GM03348 (cell line): Measurements from ENCODE around the gene ALDOC.

Experiments used
- DNase-seq: peaks from one replicate; pipeline ENCODE4 v3.0.0; 2012; ENCODE audit warnings: low spot score

The ALDOC gene

DNA sequence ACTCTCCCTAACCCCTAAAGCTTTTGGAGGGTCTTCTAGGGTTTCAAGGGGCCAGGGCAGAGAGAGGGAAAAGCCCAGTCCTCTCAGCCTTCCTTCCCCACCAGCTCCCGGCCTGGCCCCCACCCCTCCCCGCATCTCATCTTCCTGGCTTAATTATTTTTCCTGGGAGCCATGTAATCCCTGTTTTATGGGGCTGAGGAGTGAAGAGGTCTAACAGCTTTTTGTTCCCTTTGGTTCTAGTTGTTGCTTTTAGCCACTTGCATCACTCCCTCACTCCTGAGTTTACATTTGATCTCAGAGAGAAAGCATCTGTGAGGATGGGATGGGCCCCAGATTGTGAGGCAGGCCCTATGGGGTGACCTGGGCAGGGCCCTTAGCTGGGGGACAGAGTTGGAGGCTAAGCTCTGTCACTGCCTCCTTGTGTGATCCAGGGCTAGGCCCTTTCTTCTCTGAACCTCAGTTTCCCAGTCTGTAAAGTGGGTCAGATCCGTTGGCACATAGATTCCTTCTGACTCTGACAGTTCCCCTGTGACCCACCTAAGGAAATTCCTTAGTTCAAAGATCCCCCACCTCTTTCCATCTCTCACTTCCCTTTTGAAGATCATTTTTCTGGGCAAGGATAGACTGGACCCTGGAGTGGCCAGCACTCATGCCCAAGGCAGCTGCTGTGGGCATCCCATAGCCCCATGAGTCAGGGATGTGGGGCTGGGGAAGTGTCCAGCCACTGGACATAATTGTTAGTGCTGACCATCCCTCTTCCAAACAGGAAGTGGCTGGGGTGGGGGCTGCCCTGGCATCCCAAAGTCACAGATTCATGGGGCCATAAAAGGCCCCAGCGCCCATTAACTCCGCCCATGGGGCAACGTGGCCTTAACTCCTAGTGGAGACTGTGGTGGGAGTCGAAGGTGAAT lies 44.4 kb downstream of the ALDOC start:
- DNase-seq: no peak

- DNase-seq: no peak
Observed at GRCh38 chr17:28530926-28531325, 45.8 kb downstream of the ALDOC start.

DNA sequence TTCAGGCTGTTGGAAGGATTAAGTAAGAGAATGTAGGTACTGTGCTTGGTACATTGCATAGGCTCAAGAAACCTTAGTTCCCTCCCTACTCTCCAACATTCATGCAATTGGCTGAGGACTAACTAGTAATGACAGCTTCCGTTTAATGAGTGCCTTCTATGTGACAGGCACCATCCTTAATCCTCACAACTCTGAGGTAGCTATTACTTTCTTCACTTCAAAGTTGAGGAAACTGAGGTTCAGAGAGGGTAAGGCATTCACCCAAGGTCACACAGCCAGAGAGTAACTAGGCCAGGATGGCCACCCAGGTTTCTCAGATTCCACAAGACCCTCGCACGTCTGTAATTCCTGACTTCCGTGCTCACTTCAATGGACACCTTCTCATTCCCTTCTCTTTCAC lies 46.4 kb downstream of the ALDOC start:
- DNase-seq: no peak

DNA sequence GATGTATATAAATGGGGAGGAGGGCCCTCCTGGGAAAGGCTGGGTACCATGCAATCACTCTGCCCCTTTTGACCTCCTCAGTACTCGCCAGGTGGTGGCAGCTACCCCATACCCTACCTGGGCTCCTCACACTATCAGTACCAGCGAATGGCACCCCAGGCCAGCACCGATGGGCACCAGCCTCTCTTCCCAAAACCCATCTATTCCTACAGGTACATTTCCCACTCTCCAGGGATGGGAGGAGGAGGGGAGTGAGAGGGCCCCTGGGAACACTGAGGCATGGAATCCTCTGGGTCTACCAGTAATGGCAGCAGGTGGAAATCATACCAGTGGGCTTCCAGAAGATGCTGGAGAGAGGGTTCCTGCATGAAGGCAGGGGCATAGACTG lies 47.7 kb downstream of the ALDOC start:
- no peak for DNase-seq

DNA sequence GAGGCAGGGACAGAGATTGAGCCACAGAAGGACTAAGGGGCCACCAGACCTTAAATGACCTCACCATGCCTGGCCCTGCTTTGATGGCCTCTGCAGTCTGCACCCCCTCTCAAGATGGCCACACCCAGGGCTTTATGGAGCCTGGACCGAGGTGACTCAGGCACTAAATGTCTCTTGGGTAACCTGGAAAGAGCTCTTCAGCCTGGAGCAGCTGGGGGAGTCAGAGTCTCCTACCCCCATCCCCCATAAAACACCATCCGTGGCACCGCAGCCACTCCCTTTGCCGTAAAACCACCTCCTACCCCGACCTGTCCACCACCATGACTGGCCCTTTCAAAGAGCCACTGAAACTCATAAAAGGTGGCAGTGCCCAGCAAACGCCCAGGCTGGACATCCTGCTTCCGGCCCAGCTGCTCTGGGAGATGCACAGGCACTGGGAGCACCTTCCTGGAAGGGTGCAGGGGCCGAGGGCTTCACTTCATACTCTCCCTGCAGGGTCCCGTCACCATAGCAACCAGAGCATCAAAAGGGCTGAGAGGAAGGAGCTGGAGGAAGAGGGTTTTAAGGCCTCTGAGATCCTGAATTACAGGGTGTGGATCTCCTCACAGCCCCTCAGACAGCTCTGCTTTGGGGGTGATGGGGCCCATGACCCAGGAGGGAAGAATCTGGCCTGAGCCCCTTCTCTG lies 48.2 kb downstream of the ALDOC start:
- DNase-seq: peak; percentile 42

- DNase-seq: no peak
Observed at GRCh38 chr17:28527859-28528258, 48.8 kb downstream of the ALDOC start.

- DNase-seq: no peak
Observed at GRCh38 chr17:28527181-28527681, 49.5 kb downstream of the ALDOC start.

DNA sequence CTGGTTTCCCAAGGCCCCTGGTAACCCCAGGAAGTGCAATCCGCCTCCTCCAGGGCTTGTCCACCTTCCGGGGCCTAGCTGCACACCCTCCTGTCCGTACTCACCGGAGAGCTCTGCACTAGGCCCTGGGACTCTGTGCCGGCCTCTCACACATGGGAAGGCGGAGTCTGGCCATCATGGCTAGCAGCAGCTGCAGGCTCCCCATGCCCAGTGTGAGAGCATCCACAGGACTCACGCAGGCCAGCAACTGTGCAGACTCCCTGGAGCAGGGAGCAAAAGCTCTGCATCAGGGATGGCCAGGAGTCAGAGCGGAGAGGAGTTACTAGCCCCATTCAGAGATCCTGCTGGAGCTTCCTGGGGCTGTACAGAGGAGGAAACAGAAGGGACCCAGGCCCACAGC lies 50.3 kb downstream of the ALDOC start:
- no peak for DNase-seq

DNA sequence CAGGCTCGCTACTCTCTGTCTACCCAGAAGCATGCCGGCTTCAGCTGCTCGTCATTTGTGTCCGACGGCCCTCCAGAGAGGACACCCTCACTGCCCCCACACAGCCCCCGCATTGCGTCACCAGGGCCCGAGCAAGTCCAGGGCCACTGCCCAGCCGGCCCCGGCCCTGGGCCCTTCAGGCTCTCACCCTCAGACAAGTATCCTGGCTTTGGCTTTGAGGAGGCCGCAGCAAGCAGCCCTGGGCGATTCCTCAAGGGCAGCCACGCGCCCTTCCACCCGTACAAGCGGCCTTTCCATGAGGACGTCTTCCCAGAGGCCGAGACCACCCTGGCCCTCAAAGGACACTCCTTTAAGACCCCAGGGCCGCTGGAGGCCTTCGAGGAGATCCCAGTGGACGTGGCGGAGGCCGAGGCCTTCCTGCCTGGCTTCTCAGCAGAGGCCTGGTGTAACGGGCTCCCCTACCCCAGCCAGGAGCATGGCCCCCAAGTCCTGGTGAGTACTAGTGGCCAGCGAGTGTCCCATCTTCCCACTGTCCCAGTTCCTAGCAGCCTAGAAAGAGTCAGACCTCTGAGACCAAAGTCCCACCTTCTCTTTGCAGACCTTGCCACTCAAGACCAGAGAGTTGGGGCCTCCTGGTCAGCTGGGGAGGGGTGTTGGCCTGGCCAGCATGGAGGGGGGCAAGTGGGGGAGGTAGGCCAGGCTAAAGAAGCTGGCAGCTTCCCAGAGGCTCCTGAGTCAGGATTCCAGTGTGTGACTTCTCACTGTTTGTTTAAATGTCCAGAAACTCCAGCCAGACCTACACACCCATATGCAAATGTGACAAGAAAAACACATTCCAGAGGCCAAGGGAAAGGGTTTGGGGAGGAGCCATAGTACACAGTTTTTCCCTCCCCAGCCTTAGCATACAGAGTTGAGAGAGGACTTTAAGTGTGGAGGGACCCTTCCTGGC lies 51.9 kb downstream of the ALDOC start:
- DNase-seq: peak; percentile 60

DNA sequence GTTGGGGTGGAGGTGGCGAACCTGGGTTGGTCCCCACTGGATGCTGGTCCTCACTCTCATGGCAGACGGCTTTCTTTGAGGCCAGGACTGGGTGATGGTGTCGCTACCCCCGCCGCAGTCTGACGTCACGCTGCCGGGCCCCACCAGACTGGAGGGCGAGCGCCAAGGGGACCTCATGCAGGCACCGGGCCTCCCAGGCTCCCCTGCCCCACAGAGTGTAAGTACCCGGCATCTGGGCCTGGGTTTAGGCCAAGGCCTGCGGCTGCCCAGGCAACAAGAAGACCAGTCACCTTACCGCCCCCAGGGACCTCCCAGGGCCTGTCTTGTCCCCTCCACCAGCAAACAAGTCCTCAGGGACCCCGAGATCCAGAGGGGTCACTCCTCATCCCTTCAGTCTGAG lies 52.8 kb downstream of the ALDOC start:
- DNase-seq: no peak

- no peak for DNase-seq
Observed at GRCh38 chr17:28523186-28523585, 53.5 kb downstream of the ALDOC start.
